Gastrocnemius medialis (tissue), 4 donors: Measurements from ENCODE around the gene YWHAE. TPM values are rescaled to one million over a fixed set of nuclear protein-coding genes. Genes with fewer than 3 reads are reported as not detected.
"Not testable (repeated sequence)": the region's sequence is repeated elsewhere in the genome, so short reads cannot be mapped to it uniquely, and the experiment has no call there.

Experiments used
- ATAC-seq, 2 donors: fragments of 150-250 bp; one replicate each; pipeline ENCODE4 v1.9.1; 2016
- DNase-seq, 2 donors: peaks; one replicate each; pipeline ENCODE4 v3.0.0-alpha.2; 2019
- H3K27ac ChIP-seq, 4 donors: fragments of 200-600 bp; sonication (generic); 1 replicate in 1 of 4; 2 replicates in 3 of 4; pipeline ENCODE4 v1.5.1; 2016 to 2018; ENCODE audit warnings: mild to moderate bottlenecking in 2 of 4, moderate library complexity in 1 of 4
- H3K27me3 ChIP-seq, 3 donors: fragments of 200-600 bp; sonication (generic) in 2 of 3; 1 replicate in 1 of 3; 2 replicates in 2 of 3; pipeline versions ENCODE4 v1.5.1 to v1.6.0; 2016 to 2019; ENCODE audit warnings: mild to moderate bottlenecking in 1 of 3, moderate library complexity in 1 of 3
- H3K36me3 ChIP-seq, 2 donors: fragments of 200-600 bp; sonication (generic) in 1 of 2; one replicate each; pipeline ENCODE4 v1.5.1; 2017 to 2018
- H3K4me1 ChIP-seq, 2 donors: fragments of 200-600 bp; sonication (generic) in 1 of 2; one replicate each; pipeline ENCODE4 v1.5.1; 2016 to 2017; ENCODE audit warnings: mild to moderate bottlenecking in 2 of 2
- H3K4me3 ChIP-seq, 4 donors: fragments of 200-600 bp; sonication (generic) in 3 of 4; 1 replicate in 1 of 4; 2 replicates in 3 of 4; pipeline ENCODE4 v1.5.1; 2016 to 2019; ENCODE audit warnings: mild to moderate bottlenecking in 2 of 4
- H3K9me3 ChIP-seq, 3 donors: fragments of 200-600 bp; sonication (generic) in 2 of 3; 1 replicate in 1 of 3; 2 replicates in 2 of 3; pipeline ENCODE4 v1.5.1; 2016 to 2019
- POLR2A ChIP-seq, 2 donors: fragments of 450-650 bp; IDR thresholded peaks; one replicate each; pipeline ENCODE4 v1.6.1; 2017; ENCODE audit warnings: antibody characterized with exemption in 2 of 2, mild to moderate bottlenecking in 2 of 2, moderate library complexity in 2 of 2
- in situ Hi-C, 4 donors: fragments of 200-750 bp; cut with MboI; loops; one replicate each; pipeline versions ENCODE4 v1.15.0 to v1.8.0; 2017; ENCODE audit warnings: low sequenced_read_pairs in 4 of 4
- intact Hi-C: fragments of 100-400 bp; cut with DNase I; formaldehyde crosslinking; loops from one replicate; pipeline ENCODE4 v1.15.1; 2023; ENCODE audit warnings: low total_unique reads
- total RNA-seq, 4 donors: library from RNA; depleted of rRNA; stranded (reverse); fragments of >200 nt; gene quantifications; one replicate each; pipeline versions ENCODE4 v1.1.0 to v1.2.3, GENCODE V29; 2016
- TF ChIP-seq, protein P1 (sequence below), 5 experiments: fragments of 450-650 bp in 3 of 5; fragments of 200-600 bp in 2 of 5; sonication (generic) in 2 of 5; IDR thresholded peaks in 4 of 5; conservative IDR thresholded peaks in 1 of 5; 1 replicate in 4 of 5; 2 replicates in 1 of 5; pipeline ENCODE4 v1.5.1; 2016 to 2019; ENCODE audit warnings: antibody characterized with exemption in 5 of 5, mild to moderate bottlenecking in 3 of 5, moderate library complexity in 3 of 5

The YWHAE gene
- total RNA-seq, 4 donors from 2014 or later: 915 to 1,814 (median 1,174) TPM

GRCh38 chr17:1360975-1361374 lies 39.0 kb downstream of the YWHAE start:
- H3K9me3 ChIP-seq: no peaks in the 10 kb centered on the region
- H3K27me3 ChIP-seq: no peaks in the 10 kb centered on the region
- in situ Hi-C loops: loop anchor here in 2 of 4 donors (5.0 to 25.0 kb wide), 3 partner anchors 94 to 156 kb away; partner anchors contain the start of genes INPP5K (in 2 of the 2) and CRK (in 1 of the 2)
- TF ChIP-seq, protein P1, sequence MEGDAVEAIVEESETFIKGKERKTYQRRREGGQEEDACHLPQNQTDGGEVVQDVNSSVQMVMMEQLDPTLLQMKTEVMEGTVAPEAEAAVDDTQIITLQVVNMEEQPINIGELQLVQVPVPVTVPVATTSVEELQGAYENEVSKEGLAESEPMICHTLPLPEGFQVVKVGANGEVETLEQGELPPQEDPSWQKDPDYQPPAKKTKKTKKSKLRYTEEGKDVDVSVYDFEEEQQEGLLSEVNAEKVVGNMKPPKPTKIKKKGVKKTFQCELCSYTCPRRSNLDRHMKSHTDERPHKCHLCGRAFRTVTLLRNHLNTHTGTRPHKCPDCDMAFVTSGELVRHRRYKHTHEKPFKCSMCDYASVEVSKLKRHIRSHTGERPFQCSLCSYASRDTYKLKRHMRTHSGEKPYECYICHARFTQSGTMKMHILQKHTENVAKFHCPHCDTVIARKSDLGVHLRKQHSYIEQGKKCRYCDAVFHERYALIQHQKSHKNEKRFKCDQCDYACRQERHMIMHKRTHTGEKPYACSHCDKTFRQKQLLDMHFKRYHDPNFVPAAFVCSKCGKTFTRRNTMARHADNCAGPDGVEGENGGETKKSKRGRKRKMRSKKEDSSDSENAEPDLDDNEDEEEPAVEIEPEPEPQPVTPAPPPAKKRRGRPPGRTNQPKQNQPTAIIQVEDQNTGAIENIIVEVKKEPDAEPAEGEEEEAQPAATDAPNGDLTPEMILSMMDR (IDR thresholded peaks at IDR 0.05 in 4 of 5, conservative IDR thresholded peaks at IDR 0.05 in 1 of 5): no peak
- no peak for TF ChIP-seq POLR2A (IDR thresholded peaks at IDR 0.05)
- ATAC-seq (no peak), DNase-seq (no peak)
- H3K4me3 ChIP-seq: no peak overlapping the region
- intact Hi-C loops: no loop called here
- H3K36me3 ChIP-seq: peaks cover 0 to 34% of the 10 kb centered on the region in 2 donors
- peaks cover 57 to 58% of the 10 kb centered on the region in 2 donors for H3K4me1 ChIP-seq
- H3K27ac ChIP-seq: peak overlapping the region; percentile 73 to 81 (median 74)

- H3K9me3 ChIP-seq, H3K27me3 ChIP-seq, H3K4me3 ChIP-seq, intact Hi-C loops: not testable (repeated sequence)
- ATAC-seq: peak; percentile 45 to 50
- Histone ChIP-seq H3K4me1 (peaks cover 51% of the 10 kb centered on the region in 2 donors), H3K27ac (peak overlapping the region; percentile 73 to 81 (median 74)), H3K36me3 (peaks cover 0 to 38% of the 10 kb centered on the region in 2 donors)
- DNase-seq: peak; percentile 23 to 48
- in situ Hi-C loops: loop anchor here in 2 of 4 donors (5.0 to 25.0 kb wide), 3 partner anchors 94 to 157 kb away; partner anchors contain the start of genes INPP5K (in 2 of the 2) and CRK (in 1 of the 2)
Observed at GRCh38 chr17:1360315-1360714, 39.7 kb downstream of the YWHAE start.

DNA sequence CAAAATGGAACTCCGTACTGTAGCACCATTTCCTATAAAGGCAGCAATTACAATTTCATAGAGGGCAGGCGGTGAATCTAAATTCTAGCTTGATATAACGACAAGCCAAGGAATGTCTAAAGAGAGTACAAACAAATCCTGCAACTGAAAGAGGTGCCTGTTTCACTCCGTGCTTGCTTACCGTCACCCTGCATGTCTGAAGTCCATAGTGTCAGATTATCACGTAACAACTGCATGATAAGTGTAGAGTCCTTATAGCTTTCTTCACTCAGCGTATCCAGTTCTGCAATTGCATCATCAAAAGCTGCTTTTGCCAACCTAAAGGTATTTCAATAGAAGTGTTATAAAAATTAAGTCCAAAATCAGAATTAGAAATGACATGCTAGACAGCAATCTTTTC lies 46.0 kb downstream of the YWHAE start:
- H3K36me3 ChIP-seq: peaks cover 0 to 58% of the 10 kb centered on the region in 2 donors
- H3K9me3 ChIP-seq: no peaks in the 10 kb centered on the region
- no peak for DNase-seq
- ATAC-seq: peak; percentile 77 to 89
- no peak overlapping the region for H3K4me3 ChIP-seq
- TF ChIP-seq, protein P1 (IDR thresholded peaks at IDR 0.05 in 4 of 5, conservative IDR thresholded peaks at IDR 0.05 in 1 of 5): no peak
- no peak for TF ChIP-seq POLR2A (IDR thresholded peaks at IDR 0.05)
- H3K27me3 ChIP-seq: no peaks in the 10 kb centered on the region
- peaks cover 8 to 14% of the 10 kb centered on the region in 2 donors for H3K4me1 ChIP-seq
- in situ Hi-C loops (loop anchor here in 2 of 4 donors (10.0 to 25.0 kb wide), 2 partner anchors 158 to 161 kb away; partner anchors contain the start of gene INPP5K (in 2 of the 2)), intact Hi-C loops (no loop called here)
- H3K27ac ChIP-seq: peak overlapping the region; percentile 36 to 78 (median 68)

GRCh38 chr17:1352530-1352929 lies 47.5 kb downstream of the YWHAE start:
- in situ Hi-C loops: loop anchor here in 2 of 4 donors (10.0 to 25.0 kb wide), 2 partner anchors 160 to 162 kb away; partner anchors contain the start of gene INPP5K (in 2 of the 2)
- H3K4me3 ChIP-seq, DNase-seq, H3K27me3 ChIP-seq, ATAC-seq, H3K9me3 ChIP-seq, intact Hi-C loops: not testable (repeated sequence)
- H3K27ac ChIP-seq: peak overlapping the region; percentile 42 to 78 (median 68)
- peaks cover 21 to 29% of the 10 kb centered on the region in 2 donors for H3K4me1 ChIP-seq
- peaks cover 0 to 55% of the 10 kb centered on the region in 2 donors for H3K36me3 ChIP-seq

GRCh38 chr17:1351971-1352370 lies 48.1 kb downstream of the YWHAE start:
- Histone ChIP-seq H3K4me3 (no peak overlapping the region), H3K9me3 (no peaks in the 10 kb centered on the region), H3K4me1 (peaks cover 27 to 33% of the 10 kb centered on the region in 2 donors), H3K27me3 (no peaks in the 10 kb centered on the region), H3K27ac (peak overlapping the region; percentile 42 to 78 (median 68)), H3K36me3 (peaks cover 0 to 55% of the 10 kb centered on the region in 2 donors)
- intact Hi-C loops (no loop called here), in situ Hi-C loops (loop anchor here in 2 of 4 donors (10.0 to 25.0 kb wide), 2 partner anchors 160 to 163 kb away; partner anchors contain the start of gene INPP5K (in 2 of the 2))
- ATAC-seq (no peak), DNase-seq (no peak)
- TF ChIP-seq, protein P1 (IDR thresholded peaks at IDR 0.05 in 4 of 5, conservative IDR thresholded peaks at IDR 0.05 in 1 of 5): no peak
- no peak for TF ChIP-seq POLR2A (IDR thresholded peaks at IDR 0.05)
